Trophoblast cell (in vitro differentiated cells and primary cell): ENCODE results near the gene BCL11A.

ENCODE experiments used
- DNase-seq, 2 donors: peaks; one replicate each; pipeline ENCODE4 v3.0.0-alpha.2; 2016
- H2AFZ ChIP-seq: 2 replicates; pipeline ENCODE4 v1.6.1; 2013; ENCODE audit warnings: low read length, moderate library complexity, mild to moderate bottlenecking; ENCODE audit not compliant: insufficient read depth, poor library complexity
- H2AK5ac ChIP-seq: 2 replicates; pipeline ENCODE4 v1.6.1; 2013; ENCODE audit warnings: mild to moderate bottlenecking, low read length
- H2BK120ac ChIP-seq: 2 replicates; pipeline ENCODE4 v1.6.1; 2013; ENCODE audit warnings: low read length, mild to moderate bottlenecking, moderate library complexity; ENCODE audit not compliant: insufficient read depth, poor library complexity
- H2BK12ac ChIP-seq: 2 replicates; pipeline ENCODE4 v1.6.1; 2013; ENCODE audit warnings: mild to moderate bottlenecking, low read length, moderate library complexity
- H2BK5ac ChIP-seq: 2 replicates; pipeline ENCODE4 v1.6.1; 2013; ENCODE audit warnings: low read length, low read depth, moderate library complexity, mild to moderate bottlenecking; ENCODE audit not compliant: poor library complexity
- H3K14ac ChIP-seq: 2 replicates; pipeline ENCODE4 v1.6.1; 2013; ENCODE audit warnings: mild to moderate bottlenecking, low read length
- H3K18ac ChIP-seq: 2 replicates; pipeline ENCODE4 v1.6.1; 2013; ENCODE audit warnings: mild to moderate bottlenecking, low read length
- H3K23ac ChIP-seq: 2 replicates; pipeline ENCODE4 v1.6.1; 2013; ENCODE audit warnings: low read length
- H3K27ac ChIP-seq: 2 replicates; pipeline ENCODE4 v1.5.1; 2013; ENCODE audit warnings: low read depth, mild to moderate bottlenecking, inconsistent platforms, low read length, moderate library complexity
- H3K27me3 ChIP-seq: 2 replicates; pipeline ENCODE4 v1.6.1; 2013; ENCODE audit warnings: inconsistent platforms, mild to moderate bottlenecking, low read length, moderate library complexity; ENCODE audit not compliant: insufficient read depth
- H3K36me3 ChIP-seq, 2 experiments: 1 replicate in 1 of 2; 2 replicates in 1 of 2; pipeline ENCODE4 v1.6.1; 2013; ENCODE audit warnings: low read length in 2 of 2, mild to moderate bottlenecking in 2 of 2, moderate library complexity in 1 of 2; ENCODE audit not compliant: insufficient read depth in 2 of 2, control insufficient read depth in 1 of 2
- H3K4ac ChIP-seq: 2 replicates; pipeline ENCODE4 v1.6.1; 2013; ENCODE audit warnings: low read depth, mild to moderate bottlenecking, low read length, moderate library complexity
- H3K4me1 ChIP-seq, 2 experiments: 1 replicate in 1 of 2; 2 replicates in 1 of 2; pipeline ENCODE4 v1.6.1; 2013; ENCODE audit warnings: low read length in 2 of 2, mild to moderate bottlenecking in 2 of 2, moderate library complexity in 1 of 2; ENCODE audit not compliant: insufficient read depth in 2 of 2, control insufficient read depth in 1 of 2
- H3K4me2 ChIP-seq: 2 replicates; pipeline ENCODE4 v1.6.1; 2013; ENCODE audit warnings: inconsistent platforms, mild to moderate bottlenecking, low read length, moderate library complexity
- H3K4me3 ChIP-seq: 2 replicates; pipeline ENCODE4 v1.5.1; 2013; ENCODE audit warnings: mild to moderate bottlenecking, low read depth, low read length, inconsistent platforms
- H3K79me1 ChIP-seq: one replicate; pipeline ENCODE4 v1.6.1; 2013; ENCODE audit warnings: low read length
- H3K79me2 ChIP-seq: 2 replicates; pipeline ENCODE4 v1.6.1; 2013; ENCODE audit warnings: low read length, mild to moderate bottlenecking; ENCODE audit not compliant: control insufficient read depth, insufficient read depth, poor library complexity
- H3K9ac ChIP-seq: 2 replicates; pipeline ENCODE4 v1.6.1; 2013; ENCODE audit warnings: mild to moderate bottlenecking, low read length
- H3K9me3 ChIP-seq: 2 replicates; pipeline ENCODE4 v1.6.1; 2013; ENCODE audit warnings: low read depth, mild to moderate bottlenecking, control low read depth, inconsistent platforms, low read length; ENCODE audit not compliant: insufficient read depth
- H4K12ac ChIP-seq: 2 replicates; pipeline ENCODE4 v1.6.1; 2013; ENCODE audit warnings: low read depth, mild to moderate bottlenecking, low read length, moderate library complexity
- H4K8ac ChIP-seq: 2 replicates; pipeline ENCODE4 v1.6.1; 2013; ENCODE audit warnings: low read depth, mild to moderate bottlenecking, low read length, moderate library complexity
- H4K91ac ChIP-seq: one replicate; pipeline ENCODE4 v1.6.1; 2013; ENCODE audit warnings: low read depth, mild to moderate bottlenecking, low read length, moderate library complexity
- WGBS: extraction: QIAGEN DNeasy Blood & Tissue Kit; methylation state at CpG from one replicate; pipeline ENCODE4 v1.1.7; 2013; ENCODE audit warnings: missing lambda C conversion rate; ENCODE audit not compliant: insufficient read length, insufficient coverage; ENCODE audit errors: extremely low coverage; 5-methylcytosine and 5-hydroxymethylcytosine counted together

BCL11A gene

DNA sequence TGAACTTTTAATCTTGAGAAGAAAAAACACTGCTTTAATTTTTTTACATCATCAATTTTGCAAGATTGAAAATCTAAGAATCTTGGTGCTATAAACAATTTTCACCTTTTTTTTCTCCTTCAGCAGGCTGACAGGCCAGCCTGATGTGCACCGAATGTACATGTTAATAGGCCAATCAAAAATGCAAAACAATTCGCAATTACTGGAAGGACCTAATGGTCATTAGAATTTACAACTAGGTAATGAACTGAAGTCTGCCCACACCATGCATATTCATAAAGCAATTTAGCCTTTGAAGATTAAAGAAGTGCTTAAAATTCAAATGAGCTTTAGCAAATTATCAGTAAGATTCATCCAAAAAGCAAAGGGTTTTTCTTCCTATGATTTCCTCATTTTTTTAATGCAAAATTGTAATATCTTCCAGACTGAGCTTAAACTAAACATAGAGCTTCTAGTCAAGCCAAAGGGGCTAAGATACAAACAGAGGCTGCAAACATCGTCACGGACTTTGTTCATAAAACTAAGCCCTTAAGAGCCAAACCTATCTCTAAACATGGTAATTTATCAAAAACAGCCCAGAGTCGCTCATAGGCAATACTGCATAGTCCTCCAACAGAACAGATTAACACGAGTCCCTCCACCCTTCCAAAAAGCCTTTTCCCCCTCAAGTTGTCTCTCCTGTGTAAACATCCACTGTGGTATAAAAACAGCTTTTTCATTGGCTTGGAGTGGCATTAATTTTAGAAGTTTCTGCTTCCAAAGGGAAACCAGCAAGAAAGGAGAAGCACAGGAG lies 18.4 kb downstream of the BCL11A start:
- H3K4me1 ChIP-seq, result peaks cover 8 to 11% of the 10 kb centered on the region in 2 experiments
- H2BK5ac ChIP-seq, result no peak overlapping the region
- H2BK12ac ChIP-seq, result no peak overlapping the region
- H3K4ac ChIP-seq, result no peak overlapping the region
- H4K91ac ChIP-seq, result no peak overlapping the region
- DNase-seq, result no peak
- no peak overlapping the region for H3K9ac ChIP-seq
- H2AK5ac ChIP-seq, result no peak overlapping the region
- WGBS, result no CpG with 5 or more reads among the region's 6 CpGs
- no peak overlapping the region for H3K27ac ChIP-seq
- peaks cover 2% of the 10 kb centered on the region for H3K79me1 ChIP-seq
- H3K4me2 ChIP-seq, result no peak overlapping the region
- no peak overlapping the region for H4K8ac ChIP-seq
- H2BK120ac ChIP-seq, result no peak overlapping the region
- H4K12ac ChIP-seq, result no peak overlapping the region
- H3K14ac ChIP-seq, result no peak overlapping the region
- no peak overlapping the region for H2AFZ ChIP-seq
- peaks cover 2 to 8% of the 10 kb centered on the region in 2 experiments for H3K36me3 ChIP-seq
- no peaks in the 10 kb centered on the region for H3K9me3 ChIP-seq
- H3K4me3 ChIP-seq, result no peak overlapping the region
- no peak overlapping the region for H3K18ac ChIP-seq
- peaks cover 2% of the 10 kb centered on the region for H3K79me2 ChIP-seq
- H3K27me3 ChIP-seq, result no peaks in the 10 kb centered on the region
- H3K23ac ChIP-seq, result no peak overlapping the region

DNA sequence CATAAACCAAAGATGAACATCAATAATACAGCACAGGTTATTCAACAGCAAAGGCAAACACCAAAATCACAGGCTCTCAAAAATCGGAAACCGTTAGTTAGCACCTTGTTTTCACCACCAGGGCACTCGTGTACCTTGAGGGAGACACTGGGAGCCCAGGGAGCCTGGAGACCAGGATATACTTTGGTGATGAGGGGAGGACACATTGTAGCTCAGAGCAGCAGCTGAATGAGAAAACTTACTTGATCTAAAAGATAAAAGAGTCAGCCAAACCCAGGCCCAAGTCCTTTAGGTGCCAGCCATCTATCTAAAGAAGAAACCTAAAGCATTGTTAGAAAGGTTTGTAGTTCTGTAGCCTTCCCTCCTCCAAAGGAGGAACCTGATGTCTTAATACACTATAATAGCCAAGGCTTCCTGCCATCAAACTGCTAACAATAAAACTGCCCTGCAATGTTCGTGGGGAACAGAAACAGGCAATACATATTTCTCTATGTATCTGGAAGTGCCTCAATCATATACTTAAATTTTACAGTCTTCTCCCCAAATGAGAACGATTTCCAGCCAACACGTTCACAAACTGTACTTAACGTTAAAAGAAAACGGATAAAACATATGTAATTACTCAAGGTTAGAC lies 19.3 kb downstream of the BCL11A start:
- peaks cover 2% of the 10 kb centered on the region for H3K79me1 ChIP-seq
- no peak overlapping the region for H3K4ac ChIP-seq
- no peak overlapping the region for H3K9ac ChIP-seq
- H3K4me2 ChIP-seq, result no peak overlapping the region
- H3K4me1 ChIP-seq, result peaks cover 8 to 11% of the 10 kb centered on the region in 2 experiments
- no CpG with 5 or more reads among the region's 8 CpGs for WGBS
- no peak overlapping the region for H2AFZ ChIP-seq
- H4K91ac ChIP-seq, result no peak overlapping the region
- H4K12ac ChIP-seq, result no peak overlapping the region
- H3K36me3 ChIP-seq, result peaks cover 2 to 7% of the 10 kb centered on the region in 2 experiments
- no peak for DNase-seq
- no peak overlapping the region for H3K4me3 ChIP-seq
- no peak overlapping the region for H3K14ac ChIP-seq
- no peak overlapping the region for H3K18ac ChIP-seq
- H3K79me2 ChIP-seq, result peaks cover 2% of the 10 kb centered on the region
- no peaks in the 10 kb centered on the region for H3K27me3 ChIP-seq
- H2BK5ac ChIP-seq, result no peak overlapping the region
- no peak overlapping the region for H3K27ac ChIP-seq
- H2AK5ac ChIP-seq, result no peak overlapping the region
- H4K8ac ChIP-seq, result no peak overlapping the region
- H3K9me3 ChIP-seq, result no peaks in the 10 kb centered on the region
- no peak overlapping the region for H2BK120ac ChIP-seq
- H2BK12ac ChIP-seq, result no peak overlapping the region
- no peak overlapping the region for H3K23ac ChIP-seq

DNA sequence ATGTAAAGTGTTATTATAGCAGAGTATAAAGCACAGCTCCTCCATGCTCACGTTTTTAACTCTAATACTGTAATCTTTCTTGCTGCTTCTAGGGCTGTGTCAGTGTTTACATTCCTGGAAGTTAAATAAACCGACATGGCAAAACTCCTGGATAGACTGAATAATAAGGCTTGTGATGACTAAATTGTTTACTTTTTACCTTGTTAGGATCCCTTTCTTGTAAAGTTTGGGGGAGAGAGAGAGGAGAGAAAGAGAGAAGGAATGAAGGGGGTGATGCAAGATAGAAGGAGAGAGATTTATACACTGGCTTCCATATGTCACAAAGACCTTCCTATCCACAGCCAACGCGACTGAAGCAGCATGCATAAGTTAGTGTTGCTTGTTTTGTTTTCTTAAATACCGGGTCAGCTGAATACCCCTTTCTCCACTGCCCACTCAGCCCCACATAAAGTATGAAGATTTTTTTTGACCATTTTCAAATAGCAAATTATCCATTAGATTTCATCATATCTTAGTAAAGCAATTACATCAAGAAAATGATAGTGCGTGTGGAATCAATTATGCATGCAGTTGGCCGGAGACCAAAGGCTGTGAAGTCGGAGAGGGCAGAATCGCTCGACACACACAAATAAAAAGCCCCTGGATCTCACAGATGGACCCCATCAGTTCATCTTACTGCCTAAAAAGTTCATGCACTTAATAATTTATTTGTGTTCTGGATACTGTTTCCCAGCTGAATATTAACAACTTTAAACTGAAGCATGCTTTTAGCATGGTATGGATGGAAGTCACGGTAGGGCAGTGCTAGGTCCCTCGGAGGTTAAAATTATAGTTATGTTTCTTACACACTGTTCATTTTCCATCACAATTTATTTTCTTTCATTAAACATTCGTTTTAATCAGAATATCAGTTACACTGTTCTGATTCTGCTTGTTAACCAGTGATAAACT lies 20.1 kb downstream of the BCL11A start:
- no peak overlapping the region for H3K14ac ChIP-seq
- H2AFZ ChIP-seq, result no peak overlapping the region
- H2BK12ac ChIP-seq, result no peak overlapping the region
- no peak for DNase-seq
- H3K27ac ChIP-seq, result no peak overlapping the region
- H2BK5ac ChIP-seq, result no peak overlapping the region
- H3K9me3 ChIP-seq, result no peaks in the 10 kb centered on the region
- H3K27me3 ChIP-seq, result no peaks in the 10 kb centered on the region
- no peak overlapping the region for H3K4me2 ChIP-seq
- peaks cover 2% of the 10 kb centered on the region for H3K79me2 ChIP-seq
- H4K8ac ChIP-seq, result no peak overlapping the region
- no peak overlapping the region for H3K4ac ChIP-seq
- H3K23ac ChIP-seq, result no peak overlapping the region
- no peak overlapping the region for H3K9ac ChIP-seq
- H3K79me1 ChIP-seq, result peaks cover 2% of the 10 kb centered on the region
- H2AK5ac ChIP-seq, result no peak overlapping the region
- H2BK120ac ChIP-seq, result no peak overlapping the region
- H4K12ac ChIP-seq, result no peak overlapping the region
- peaks cover 8 to 11% of the 10 kb centered on the region in 2 experiments for H3K4me1 ChIP-seq
- H3K18ac ChIP-seq, result no peak overlapping the region
- 100% methylated on average over 1 of the region's 13 CpGs for WGBS
- no peak overlapping the region for H4K91ac ChIP-seq
- H3K4me3 ChIP-seq, result no peak overlapping the region
- H3K36me3 ChIP-seq, result peaks cover 2 to 5% of the 10 kb centered on the region in 2 experiments

DNA sequence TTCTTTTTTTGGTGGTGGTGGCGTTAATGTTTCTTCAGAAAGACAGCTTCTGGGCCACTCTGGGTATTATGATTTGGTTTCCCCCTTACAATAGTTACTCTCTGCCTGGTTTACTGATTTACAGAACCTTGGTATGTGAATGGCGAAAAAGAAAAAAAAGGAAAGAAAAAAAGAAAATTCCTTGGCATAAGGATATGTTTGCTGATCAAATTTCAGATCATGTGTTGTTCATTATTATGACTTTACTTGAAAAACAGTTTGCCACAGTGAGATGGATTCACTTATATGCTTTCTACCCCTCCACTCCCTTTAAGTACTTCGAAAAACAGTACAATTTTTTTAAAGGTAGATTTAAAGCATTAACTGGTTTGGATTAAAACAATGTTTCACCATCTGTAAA lies 21.0 kb downstream of the BCL11A start:
- Histone ChIP-seq H2AFZ (no peak overlapping the region), H2AK5ac (no peak overlapping the region), H3K36me3 (peaks cover 0 to 1% of the 10 kb centered on the region in 2 experiments), H3K4me3 (no peak overlapping the region), H3K79me1 (peaks cover 2% of the 10 kb centered on the region), H4K12ac (no peak overlapping the region), H3K27me3 (no peaks in the 10 kb centered on the region), H4K91ac (no peak overlapping the region), H2BK5ac (no peak overlapping the region), H3K4me2 (no peak overlapping the region), H2BK12ac (no peak overlapping the region), H3K9ac (no peak overlapping the region), H3K14ac (no peak overlapping the region), H3K9me3 (no peaks in the 10 kb centered on the region), H3K23ac (no peak overlapping the region), H3K4ac (no peak overlapping the region), H3K79me2 (peaks cover 2% of the 10 kb centered on the region), H3K18ac (no peak overlapping the region), H2BK120ac (no peak overlapping the region), H4K8ac (no peak overlapping the region), H3K27ac (no peak overlapping the region), H3K4me1 (peaks cover 8 to 16% of the 10 kb centered on the region in 2 experiments)
- no CpG with 5 or more reads among the region's 3 CpGs for WGBS
- no peak for DNase-seq
